Measurements from ENCODE around the gene GOLT1A. TPM values are rescaled to one million over a fixed set of nuclear protein-coding genes. Genes with fewer than 3 reads are reported as not detected.

GOLT1A gene
- polyA plus RNA-seq, 2 donors: 0.42 to 0.81 TPM

DNA sequence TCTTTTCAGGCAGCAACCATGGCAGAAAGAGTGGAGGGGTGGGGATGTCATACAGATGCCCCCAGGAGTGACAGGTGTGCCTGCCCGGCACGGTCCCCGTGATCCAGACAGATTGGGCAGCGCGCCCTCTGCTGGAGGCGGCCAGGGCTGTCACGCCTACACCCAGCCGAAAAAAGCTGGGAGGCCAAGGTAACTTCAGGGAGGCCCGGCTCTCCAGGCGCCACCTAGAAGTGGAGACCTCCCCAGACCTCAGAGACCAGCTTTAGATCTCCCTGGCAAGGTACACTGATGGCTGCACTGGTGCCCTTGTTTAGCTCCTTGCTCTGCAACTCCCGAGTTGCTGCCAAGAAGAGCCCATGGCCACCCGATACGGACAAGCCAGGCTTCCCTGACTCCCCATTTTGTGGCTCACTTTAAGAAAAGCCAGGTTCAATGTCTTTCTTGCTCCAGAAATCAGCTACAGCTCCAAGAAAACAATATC lies 6.6 kb downstream of the GOLT1A start:
- no peaks in the 10 kb centered on the region for H3K4me1 ChIP-seq (ENCODE audit: control insufficient read depth in 2 of 2, insufficient read depth in 2 of 2, low read length in 1 of 2)
- H3K27ac ChIP-seq (ENCODE audit: low read depth in 2 of 2, low read length in 1 of 2): no peak overlapping the region
- WGBS, 2 donors: 17 to 19% methylated on average over 13 of the region's 13 CpGs
- H3K36me3 ChIP-seq (ENCODE audit: control insufficient read depth in 2 of 2, insufficient read depth in 2 of 2, low read length in 1 of 2): no peaks in the 10 kb centered on the region
- H3K9me3 ChIP-seq (ENCODE audit: control insufficient read depth in 2 of 2, insufficient read depth in 1 of 2, low read depth in 1 of 2, low read length in 1 of 2): no peaks in the 10 kb centered on the region
- no peaks in the 10 kb centered on the region for H3K27me3 ChIP-seq (ENCODE audit: control insufficient read depth in 1 of 2, insufficient read depth in 2 of 2, low read length in 2 of 2)
- no peak overlapping the region for H3K4me3 ChIP-seq (ENCODE audit: low read depth in 1 of 2, low read length in 2 of 2)

- H3K27me3 ChIP-seq (ENCODE audit: control insufficient read depth in 1 of 2, insufficient read depth in 2 of 2, low read length in 2 of 2): no peaks in the 10 kb centered on the region
- H3K36me3 ChIP-seq (ENCODE audit: control insufficient read depth in 2 of 2, insufficient read depth in 2 of 2, low read length in 1 of 2): no peaks in the 10 kb centered on the region
- 59 to 60% methylated on average over 2 of the region's 2 CpGs for WGBS, 2 donors
- peaks cover 0 to 2% of the 10 kb centered on the region in 2 donors for H3K9me3 ChIP-seq (ENCODE audit: control insufficient read depth in 2 of 2, insufficient read depth in 1 of 2, low read depth in 1 of 2, low read length in 1 of 2)
- H3K4me1 ChIP-seq (ENCODE audit: control insufficient read depth in 2 of 2, insufficient read depth in 2 of 2, low read length in 1 of 2): no peaks in the 10 kb centered on the region
- H3K4me3 ChIP-seq (ENCODE audit: low read depth in 1 of 2, low read length in 2 of 2): no peak overlapping the region
- no peak overlapping the region for H3K27ac ChIP-seq (ENCODE audit: low read depth in 2 of 2, low read length in 1 of 2)
Observed at GRCh38 chr1:204206121-204206520, 7.7 kb downstream of the GOLT1A start.

- peaks cover 0 to 2% of the 10 kb centered on the region in 2 donors for H3K9me3 ChIP-seq (ENCODE audit: control insufficient read depth in 2 of 2, insufficient read depth in 1 of 2, low read depth in 1 of 2, low read length in 1 of 2)
- H3K4me3 ChIP-seq (ENCODE audit: low read depth in 1 of 2, low read length in 2 of 2): no peak overlapping the region
- no peaks in the 10 kb centered on the region for H3K4me1 ChIP-seq (ENCODE audit: control insufficient read depth in 2 of 2, insufficient read depth in 2 of 2, low read length in 1 of 2)
- H3K27me3 ChIP-seq (ENCODE audit: control insufficient read depth in 1 of 2, insufficient read depth in 2 of 2, low read length in 2 of 2): no peaks in the 10 kb centered on the region
- no peak overlapping the region for H3K27ac ChIP-seq (ENCODE audit: low read depth in 2 of 2, low read length in 1 of 2)
- H3K36me3 ChIP-seq (ENCODE audit: control insufficient read depth in 2 of 2, insufficient read depth in 2 of 2, low read length in 1 of 2): no peaks in the 10 kb centered on the region
Observed at GRCh38 chr1:204205486-204205885, 8.3 kb downstream of the GOLT1A start.

DNA sequence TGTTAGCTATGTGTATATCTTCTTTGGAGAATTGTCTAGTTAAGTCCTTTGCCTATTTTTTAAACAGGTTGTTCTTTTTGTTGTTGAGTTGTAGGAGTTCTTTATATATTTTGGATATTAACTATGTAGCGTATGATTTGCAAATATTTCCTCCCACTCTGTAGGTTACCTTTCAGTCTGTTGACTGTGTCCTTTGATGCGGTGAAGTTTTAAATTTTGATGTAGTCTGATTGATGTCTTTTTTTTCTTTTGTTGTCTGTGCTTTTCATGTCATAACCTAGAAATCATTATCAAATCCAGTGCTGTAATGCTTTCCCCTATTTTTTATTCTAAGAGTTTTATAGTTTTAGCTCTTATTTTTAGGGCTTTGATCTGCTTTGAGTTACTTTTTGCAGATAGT lies 8.8 kb downstream of the GOLT1A start:
- H3K4me3 ChIP-seq (ENCODE audit: low read depth in 1 of 2, low read length in 2 of 2): no peak overlapping the region
- H3K4me1 ChIP-seq (ENCODE audit: control insufficient read depth in 2 of 2, insufficient read depth in 2 of 2, low read length in 1 of 2): no peaks in the 10 kb centered on the region
- no peak overlapping the region for H3K27ac ChIP-seq (ENCODE audit: low read depth in 2 of 2, low read length in 1 of 2)
- H3K27me3 ChIP-seq (ENCODE audit: control insufficient read depth in 1 of 2, insufficient read depth in 2 of 2, low read length in 2 of 2): no peaks in the 10 kb centered on the region
- no peaks in the 10 kb centered on the region for H3K36me3 ChIP-seq (ENCODE audit: control insufficient read depth in 2 of 2, insufficient read depth in 2 of 2, low read length in 1 of 2)
- 81 to 86% methylated on average over 2 of the region's 2 CpGs for WGBS, 2 donors
- H3K9me3 ChIP-seq (ENCODE audit: control insufficient read depth in 2 of 2, insufficient read depth in 1 of 2, low read depth in 1 of 2, low read length in 1 of 2): peaks cover 0 to 2% of the 10 kb centered on the region in 2 donors

DNA sequence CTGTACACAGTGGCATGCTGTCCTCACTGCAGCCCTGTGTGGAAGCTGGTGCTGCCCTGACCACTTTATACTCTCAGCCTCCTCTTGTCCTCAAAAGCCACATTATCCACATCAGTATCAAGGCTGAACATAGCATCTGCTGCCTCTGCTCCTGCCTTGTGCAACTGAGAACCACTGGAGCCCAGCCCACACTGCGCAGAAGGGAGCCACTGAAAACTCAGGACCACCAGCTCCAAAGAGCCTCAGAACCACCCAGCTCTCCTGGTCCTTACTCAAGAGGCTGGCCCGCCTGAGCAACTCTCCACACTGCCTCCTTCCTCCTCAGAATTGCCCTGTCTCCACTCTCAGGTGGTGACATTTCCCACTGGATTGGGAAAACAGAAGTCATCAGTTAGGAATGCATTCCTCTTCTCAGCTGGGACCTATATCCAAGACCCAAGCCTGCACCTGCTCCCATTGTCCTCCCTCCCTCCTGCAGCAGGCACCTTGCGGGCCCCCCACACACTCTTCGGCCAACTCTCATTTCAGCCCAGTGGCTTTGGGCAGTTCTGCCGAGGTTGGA lies 10.5 kb downstream of the GOLT1A start:
- H3K36me3 ChIP-seq (ENCODE audit: control insufficient read depth in 2 of 2, insufficient read depth in 2 of 2, low read length in 1 of 2): no peaks in the 10 kb centered on the region
- no peak overlapping the region for H3K27ac ChIP-seq (ENCODE audit: low read depth in 2 of 2, low read length in 1 of 2)
- 87 to 93% methylated on average over 5 of the region's 5 CpGs for WGBS, 2 donors
- H3K4me1 ChIP-seq (ENCODE audit: control insufficient read depth in 2 of 2, insufficient read depth in 2 of 2, low read length in 1 of 2): peaks cover 0 to 4% of the 10 kb centered on the region in 2 donors
- H3K4me3 ChIP-seq (ENCODE audit: low read depth in 1 of 2, low read length in 2 of 2): no peak overlapping the region
- H3K27me3 ChIP-seq (ENCODE audit: control insufficient read depth in 1 of 2, insufficient read depth in 2 of 2, low read length in 2 of 2): no peaks in the 10 kb centered on the region
- H3K9me3 ChIP-seq (ENCODE audit: control insufficient read depth in 2 of 2, insufficient read depth in 1 of 2, low read depth in 1 of 2, low read length in 1 of 2): peaks cover 0 to 2% of the 10 kb centered on the region in 2 donors

- Histone ChIP-seq H3K9me3 (ENCODE audit: control insufficient read depth in 2 of 2, insufficient read depth in 1 of 2, low read depth in 1 of 2, low read length in 1 of 2) (peaks cover 0 to 2% of the 10 kb centered on the region in 2 donors), H3K4me1 (ENCODE audit: control insufficient read depth in 2 of 2, insufficient read depth in 2 of 2, low read length in 1 of 2) (peaks cover 0 to 4% of the 10 kb centered on the region in 2 donors), H3K36me3 (ENCODE audit: control insufficient read depth in 2 of 2, insufficient read depth in 2 of 2, low read length in 1 of 2) (no peaks in the 10 kb centered on the region), H3K27ac (ENCODE audit: low read depth in 2 of 2, low read length in 1 of 2) (no peak overlapping the region), H3K27me3 (ENCODE audit: control insufficient read depth in 1 of 2, insufficient read depth in 2 of 2, low read length in 2 of 2) (no peaks in the 10 kb centered on the region), H3K4me3 (ENCODE audit: low read depth in 1 of 2, low read length in 2 of 2) (no peak overlapping the region)
- 85 to 86% methylated on average over 4 of the region's 4 CpGs for WGBS, 2 donors
Observed at GRCh38 chr1:204202481-204202880, 11.3 kb downstream of the GOLT1A start.

GRCh38 chr1:204201348-204202040 lies 12.3 kb downstream of the GOLT1A start:
- Histone ChIP-seq H3K27me3 (ENCODE audit: control insufficient read depth in 1 of 2, insufficient read depth in 2 of 2, low read length in 2 of 2) (no peaks in the 10 kb centered on the region), H3K27ac (ENCODE audit: low read depth in 2 of 2, low read length in 1 of 2) (no peak overlapping the region), H3K9me3 (ENCODE audit: control insufficient read depth in 2 of 2, insufficient read depth in 1 of 2, low read depth in 1 of 2, low read length in 1 of 2) (peaks cover 0 to 2% of the 10 kb centered on the region in 2 donors), H3K36me3 (ENCODE audit: control insufficient read depth in 2 of 2, insufficient read depth in 2 of 2, low read length in 1 of 2) (no peaks in the 10 kb centered on the region), H3K4me1 (ENCODE audit: control insufficient read depth in 2 of 2, insufficient read depth in 2 of 2, low read length in 1 of 2) (peaks cover 0 to 4% of the 10 kb centered on the region in 2 donors), H3K4me3 (ENCODE audit: low read depth in 1 of 2, low read length in 2 of 2) (no peak overlapping the region)
- WGBS, 2 donors: 83 to 89% methylated on average over 12 of the region's 12 CpGs

- Histone ChIP-seq H3K4me3 (ENCODE audit: low read depth in 1 of 2, low read length in 2 of 2) (no peak overlapping the region), H3K4me1 (ENCODE audit: control insufficient read depth in 2 of 2, insufficient read depth in 2 of 2, low read length in 1 of 2) (peaks cover 0 to 4% of the 10 kb centered on the region in 2 donors), H3K9me3 (ENCODE audit: control insufficient read depth in 2 of 2, insufficient read depth in 1 of 2, low read depth in 1 of 2, low read length in 1 of 2) (peaks cover 0 to 2% of the 10 kb centered on the region in 2 donors), H3K36me3 (ENCODE audit: control insufficient read depth in 2 of 2, insufficient read depth in 2 of 2, low read length in 1 of 2) (no peaks in the 10 kb centered on the region), H3K27me3 (ENCODE audit: control insufficient read depth in 1 of 2, insufficient read depth in 2 of 2, low read length in 2 of 2) (no peaks in the 10 kb centered on the region), H3K27ac (ENCODE audit: low read depth in 2 of 2, low read length in 1 of 2) (no peak overlapping the region)
- WGBS, 2 donors: 82 to 84% methylated on average over 9 of the region's 9 CpGs
Observed at GRCh38 chr1:204199579-204199978, 14.2 kb downstream of the GOLT1A start.

DNA sequence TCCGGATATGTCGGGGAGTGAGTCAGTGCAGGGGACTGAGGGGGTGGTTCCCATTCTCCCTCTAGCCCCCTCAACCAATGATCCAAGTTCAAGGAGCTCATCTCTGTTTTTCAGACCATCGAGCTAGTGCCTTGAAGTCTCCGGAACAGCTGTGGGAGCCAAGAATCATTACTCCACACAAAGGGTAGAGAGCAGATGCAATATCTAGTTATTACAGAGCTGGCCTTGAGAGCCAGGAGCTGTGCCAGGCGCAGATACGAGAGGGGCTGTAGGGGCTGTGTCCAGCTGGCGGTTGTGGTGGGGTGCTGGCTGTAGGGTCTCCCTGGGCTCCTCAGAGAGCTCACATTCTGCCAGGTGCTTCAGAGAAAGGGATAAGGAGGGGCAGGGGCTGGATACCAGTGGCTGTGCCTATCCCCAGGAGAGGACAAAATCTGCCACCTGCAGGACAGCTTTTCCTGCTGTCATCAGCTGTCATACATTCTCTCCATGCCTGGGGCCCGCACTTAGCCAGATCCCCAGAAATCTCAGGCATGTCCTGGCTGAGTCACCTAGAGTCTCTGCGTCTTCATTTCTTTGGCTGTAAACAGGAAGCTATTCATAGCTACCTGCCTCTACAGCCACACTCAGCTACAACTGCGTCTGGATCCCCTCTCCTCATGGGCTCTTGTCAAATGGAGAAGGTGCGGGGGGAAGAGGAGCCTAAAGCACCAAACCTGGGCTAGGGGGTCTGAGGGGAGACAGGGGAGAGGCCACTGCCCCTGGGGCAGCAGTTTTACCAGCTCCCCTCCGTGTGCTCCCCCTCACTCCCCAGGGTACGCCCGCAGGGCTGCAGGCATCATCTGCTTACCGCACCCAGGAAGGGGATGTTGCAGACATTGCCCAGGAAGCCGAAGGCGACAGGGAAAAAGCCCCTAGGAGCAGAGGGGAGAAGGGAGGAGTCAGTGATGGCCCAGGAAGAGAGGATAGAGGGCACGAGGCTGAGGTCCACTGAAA lies 15.1 kb downstream of the GOLT1A start:
- Histone ChIP-seq H3K27me3 (ENCODE audit: control insufficient read depth in 1 of 2, insufficient read depth in 2 of 2, low read length in 2 of 2) (no peaks in the 10 kb centered on the region), H3K4me3 (ENCODE audit: low read depth in 1 of 2, low read length in 2 of 2) (no peak overlapping the region), H3K4me1 (ENCODE audit: control insufficient read depth in 2 of 2, insufficient read depth in 2 of 2, low read length in 1 of 2) (peaks cover 0 to 4% of the 10 kb centered on the region in 2 donors), H3K9me3 (ENCODE audit: control insufficient read depth in 2 of 2, insufficient read depth in 1 of 2, low read depth in 1 of 2, low read length in 1 of 2) (peaks cover 0 to 2% of the 10 kb centered on the region in 2 donors), H3K27ac (ENCODE audit: low read depth in 2 of 2, low read length in 1 of 2) (no peak overlapping the region), H3K36me3 (ENCODE audit: control insufficient read depth in 2 of 2, insufficient read depth in 2 of 2, low read length in 1 of 2) (no peaks in the 10 kb centered on the region)
- WGBS, 2 donors: 58 to 63% methylated on average over 18 of the region's 18 CpGs

All from esophagus (tissue), 2 donors.